HL-60/S4 treated with retinoic acid at 250 ng/mL for 4 days and 3 days (cell line): ENCODE measurements around the gene EZR.

Source experiments
- in situ Hi-C: fragments of 300-500 bp; cut with MboI; formaldehyde crosslinking; loops from 2 replicates; pipeline ENCODE4 v1.7.0; 2022; ENCODE audit warnings: low sequenced_read_pairs

The EZR gene

GRCh38 chr6:158764183-158764849 is 54.9 kb downstream of the EZR start:
- in situ Hi-C loops = no loop called here

GRCh38 chr6:158763434-158764182 is 55.6 kb downstream of the EZR start:
- in situ Hi-C loops = no loop called here

GRCh38 chr6:158762787-158763433 is 56.3 kb downstream of the EZR start:
- in situ Hi-C loops = no loop called here

DNA sequence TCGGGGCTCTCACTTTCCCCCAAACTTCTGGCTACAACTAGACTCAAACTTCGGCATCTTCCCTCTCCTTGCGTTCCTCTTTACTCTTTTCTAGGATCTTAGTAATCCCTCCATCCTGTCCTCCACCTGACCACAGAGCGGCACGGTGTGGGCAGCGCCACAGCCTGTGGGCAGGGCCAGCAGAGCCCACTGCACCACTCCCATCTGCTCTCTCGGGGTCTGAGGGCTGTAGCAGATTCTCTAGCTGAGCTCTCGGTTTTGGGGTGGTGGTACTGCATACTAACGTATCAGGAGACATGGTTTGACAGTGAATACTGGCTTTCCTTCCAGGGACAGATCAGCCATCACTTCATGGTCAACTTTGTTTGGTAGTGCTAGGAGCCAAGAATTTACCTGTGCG is 57.4 kb downstream of the EZR start:
- in situ Hi-C loops = no loop called here

GRCh38 chr6:158760618-158761250 is 58.4 kb downstream of the EZR start:
- in situ Hi-C loops = no loop called here

- in situ Hi-C loops = no loop called here
Measured at GRCh38 chr6:158759966-158760617, 59.1 kb downstream of the EZR start.

DNA sequence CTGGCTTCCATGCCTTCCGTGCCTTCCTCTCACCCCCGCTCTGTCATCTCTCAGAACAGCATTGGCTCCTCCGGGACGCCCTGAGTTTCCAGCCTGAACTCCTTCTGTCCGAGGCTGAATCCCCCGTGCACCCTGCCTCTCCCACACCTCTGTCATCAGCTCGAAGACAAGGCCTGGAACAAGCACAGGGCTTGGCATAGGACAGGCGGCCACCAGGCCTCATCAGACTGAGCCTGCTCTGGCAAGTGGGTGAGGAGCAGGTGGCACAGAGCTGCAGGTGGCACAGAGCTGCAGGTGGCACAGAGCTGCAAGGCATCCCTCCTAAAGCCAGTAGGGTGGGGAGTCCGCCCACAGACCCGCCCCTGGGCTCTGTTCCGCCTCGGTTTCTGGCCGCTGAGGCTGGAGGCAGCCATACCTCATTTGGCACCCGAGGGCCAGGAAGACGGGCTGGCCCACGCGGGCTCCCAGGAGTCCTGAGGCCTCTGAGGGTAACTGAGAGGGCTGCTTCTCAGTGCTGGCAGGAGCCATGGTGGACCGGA is 60.2 kb downstream of the EZR start:
- in situ Hi-C loops = no loop called here

GRCh38 chr6:158758451-158758860 is 60.7 kb downstream of the EZR start:
- in situ Hi-C loops = no loop called here

- in situ Hi-C loops = no loop called here
Measured at GRCh38 chr6:158757753-158758090, 61.4 kb downstream of the EZR start.

- in situ Hi-C loops = no loop called here
Measured at GRCh38 chr6:158756977-158757752, 62.0 kb downstream of the EZR start.

- in situ Hi-C loops = no loop called here
Measured at GRCh38 chr6:158756126-158756525, 63.0 kb downstream of the EZR start.

GRCh38 chr6:158755636-158756035 is 63.5 kb downstream of the EZR start:
- in situ Hi-C loops = no loop called here

GRCh38 chr6:158754738-158755137 is 64.4 kb downstream of the EZR start:
- in situ Hi-C loops = no loop called here

DNA sequence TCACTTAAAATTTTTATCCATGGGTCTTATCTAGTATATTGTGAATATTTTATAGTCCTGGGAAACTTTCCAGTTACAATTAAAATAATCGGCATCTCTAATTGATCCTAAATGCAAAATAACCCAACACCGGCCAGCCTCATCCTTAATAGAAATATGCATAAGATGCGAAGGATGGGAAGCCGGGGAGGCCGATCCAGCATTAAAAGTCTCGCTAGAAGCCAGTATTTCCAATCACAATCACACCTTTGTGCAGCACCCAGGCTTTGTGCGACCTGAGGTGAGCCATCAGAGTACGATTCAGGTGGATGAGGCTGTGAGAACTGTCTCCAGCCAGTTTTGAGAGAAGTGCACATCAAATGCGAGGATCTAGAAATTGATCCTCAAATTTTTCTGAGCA is 65.4 kb downstream of the EZR start:
- in situ Hi-C loops = no loop called here

DNA sequence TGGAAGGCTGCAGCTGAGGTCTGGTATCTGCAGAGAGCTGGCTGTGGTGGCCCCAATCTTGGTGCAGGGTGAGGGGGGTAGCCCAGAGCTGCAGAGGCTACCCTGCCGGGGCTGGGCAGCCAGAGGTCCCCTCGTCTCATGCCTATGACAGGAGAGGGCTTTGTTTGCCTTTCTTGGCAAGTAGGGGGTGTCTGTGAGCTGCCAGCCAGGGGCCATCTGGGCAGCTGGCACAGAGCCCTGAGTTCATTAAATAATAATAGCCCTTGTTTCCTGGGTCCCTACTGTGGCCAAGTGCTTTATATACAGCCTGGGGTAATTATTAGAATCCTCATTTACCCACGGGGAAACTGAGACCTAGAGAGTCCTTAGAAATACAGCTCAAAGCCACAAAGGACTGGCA is 66.6 kb downstream of the EZR start:
- in situ Hi-C loops = no loop called here

DNA sequence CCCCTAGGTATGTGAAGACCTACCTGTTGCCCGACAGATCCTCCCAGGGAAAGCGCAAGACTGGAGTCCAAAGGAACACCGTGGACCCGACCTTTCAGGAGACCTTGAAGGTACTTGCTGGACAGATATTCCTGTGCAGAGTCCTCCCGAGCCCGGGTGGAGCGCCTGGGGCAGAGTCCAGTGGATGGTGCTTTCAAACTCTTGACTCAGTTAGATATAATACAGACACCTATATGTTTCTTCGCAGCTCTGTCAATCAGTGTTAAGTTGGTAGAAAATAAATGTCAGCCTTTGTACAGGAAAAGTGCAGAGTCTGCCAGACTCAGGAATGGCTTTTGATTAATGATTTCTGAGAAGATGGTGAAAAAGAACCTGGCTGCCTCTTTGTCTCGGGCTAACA is 67.2 kb downstream of the EZR start:
- in situ Hi-C loops = no loop called here

GRCh38 chr6:158751224-158751623 is 67.9 kb downstream of the EZR start:
- in situ Hi-C loops = no loop called here

GRCh38 chr6:158744986-158745430 is 74.2 kb downstream of the EZR start:
- in situ Hi-C loops = no loop called here

DNA sequence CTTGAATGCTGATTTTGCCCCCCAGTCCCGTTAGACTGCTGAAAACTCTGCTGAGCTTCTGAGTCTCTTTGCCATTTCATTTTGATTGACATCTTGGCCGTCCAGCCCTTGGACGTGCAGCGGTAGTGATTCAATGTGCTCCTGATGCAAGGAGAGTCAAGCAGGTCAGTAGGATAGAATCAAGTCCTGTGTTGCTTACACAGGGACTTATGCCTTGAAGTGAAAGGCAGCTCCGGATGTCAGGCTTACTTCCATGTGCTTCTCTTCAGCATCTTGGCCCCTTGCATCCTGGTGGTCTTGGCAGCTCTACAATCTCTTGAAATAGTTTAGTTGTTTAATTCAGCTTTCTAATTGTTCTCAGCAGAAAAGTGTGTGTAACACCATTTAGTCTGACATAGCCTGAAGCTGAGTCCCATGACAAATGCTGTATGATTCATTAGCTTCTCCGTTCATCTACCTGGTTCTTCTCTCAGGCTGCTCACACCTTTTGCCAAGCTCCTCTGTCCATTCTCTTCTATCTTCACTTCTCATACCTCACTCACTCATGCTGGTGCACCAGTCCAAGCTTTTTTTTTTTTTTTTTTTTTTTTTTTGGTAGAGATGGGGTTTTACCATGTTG is 76.0 kb downstream of the EZR start:
- in situ Hi-C loops = no loop called here

DNA sequence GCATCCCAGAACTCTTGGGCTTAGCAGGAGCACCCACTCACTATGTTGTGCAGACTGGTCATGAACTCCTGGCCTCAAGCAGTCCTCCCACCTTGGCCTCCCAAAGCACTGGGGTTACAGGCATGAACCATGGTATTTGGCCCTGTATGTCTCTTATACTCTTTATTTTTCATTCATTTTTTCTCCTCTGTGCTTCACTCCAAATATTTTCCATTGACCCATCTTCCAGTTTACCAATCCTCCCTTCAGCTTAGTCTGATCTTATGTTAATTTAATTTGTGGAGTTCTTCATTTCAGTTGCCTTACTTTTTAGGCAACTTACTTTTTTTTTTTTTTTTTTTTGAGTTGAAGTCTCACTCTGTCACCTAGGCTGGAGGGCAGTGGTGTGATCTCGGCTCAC is 79.5 kb downstream of the EZR start:
- in situ Hi-C loops = no loop called here
